Measurements from ENCODE around the gene DSCAML1. TPM values are rescaled to one million over a fixed set of nuclear protein-coding genes. Genes with fewer than 3 reads are reported as not detected.

The DSCAML1 gene
- total and polyA plus RNA-seq, 2 experiments from 2014 or later, result not detected

DNA sequence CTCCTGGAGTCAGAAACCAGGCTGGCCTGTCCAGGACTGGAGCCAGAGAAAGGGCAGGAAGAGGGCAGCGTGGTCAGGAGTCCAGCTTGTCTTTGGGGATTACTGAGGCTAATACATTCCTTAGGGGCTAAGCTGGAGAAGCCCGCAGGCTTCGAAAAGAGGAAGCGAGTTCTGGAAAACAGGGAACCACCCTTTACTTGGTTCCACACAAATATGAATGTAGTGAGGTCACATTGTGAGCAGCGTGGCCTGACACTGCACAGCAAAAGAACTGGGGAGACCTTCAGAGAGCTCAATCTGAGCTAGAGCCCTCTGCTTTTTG lies 337.1 kb downstream of the DSCAML1 start:
- Histone ChIP-seq H3K27me3 (replicated peaks; ENCODE audit: insufficient read depth) (peaks cover 31% of the 10 kb centered on the region; the same call in 1 of the 2 replicates), H3K4me3 (no peak overlapping the region), H3K9ac (no peak overlapping the region), H3K27ac (no peak overlapping the region), H3K4me2 (ENCODE audit: unreplicated experiment) (no peak overlapping the region), H3F3A (ENCODE audit: insufficient read depth) (no peaks in the 10 kb centered on the region), H2AFZ (no peak overlapping the region), H4K20me1 (ENCODE audit: insufficient read depth) (no peaks in the 10 kb centered on the region), H3K79me2 (ENCODE audit: insufficient read depth) (no peaks in the 10 kb centered on the region), H3K36me3 (ENCODE audit: low read depth) (no peaks in the 10 kb centered on the region), H3K4me1 (ENCODE audit: insufficient read depth) (no peaks in the 10 kb centered on the region), H3K9me2 (ENCODE audit: insufficient read depth) (no peaks in the 10 kb centered on the region), H3K9me3 (ENCODE audit: low read depth) (no peaks in the 10 kb centered on the region)
- 53 to 57% methylated on average over 5 of the region's 5 CpGs for WGBS, 2 experiments (ENCODE audit: low coverage in 1 of 2, low lambda C conversion rate in 2 of 2, missing lambda C conversion rate in 2 of 2)
- no peak for TF ChIP-seq EZH2phosphoT487 (IDR thresholded peaks at IDR 0.05; ENCODE audit: insufficient read depth, low read depth)
- TF ChIP-seq EZH2 (IDR thresholded peaks at IDR 0.05; ENCODE audit: insufficient read depth, poor library complexity, severe bottlenecking), result no peak
- in situ Hi-C loops (cut with MboI), result no loop called here
- no peak for DNase-seq

DNA sequence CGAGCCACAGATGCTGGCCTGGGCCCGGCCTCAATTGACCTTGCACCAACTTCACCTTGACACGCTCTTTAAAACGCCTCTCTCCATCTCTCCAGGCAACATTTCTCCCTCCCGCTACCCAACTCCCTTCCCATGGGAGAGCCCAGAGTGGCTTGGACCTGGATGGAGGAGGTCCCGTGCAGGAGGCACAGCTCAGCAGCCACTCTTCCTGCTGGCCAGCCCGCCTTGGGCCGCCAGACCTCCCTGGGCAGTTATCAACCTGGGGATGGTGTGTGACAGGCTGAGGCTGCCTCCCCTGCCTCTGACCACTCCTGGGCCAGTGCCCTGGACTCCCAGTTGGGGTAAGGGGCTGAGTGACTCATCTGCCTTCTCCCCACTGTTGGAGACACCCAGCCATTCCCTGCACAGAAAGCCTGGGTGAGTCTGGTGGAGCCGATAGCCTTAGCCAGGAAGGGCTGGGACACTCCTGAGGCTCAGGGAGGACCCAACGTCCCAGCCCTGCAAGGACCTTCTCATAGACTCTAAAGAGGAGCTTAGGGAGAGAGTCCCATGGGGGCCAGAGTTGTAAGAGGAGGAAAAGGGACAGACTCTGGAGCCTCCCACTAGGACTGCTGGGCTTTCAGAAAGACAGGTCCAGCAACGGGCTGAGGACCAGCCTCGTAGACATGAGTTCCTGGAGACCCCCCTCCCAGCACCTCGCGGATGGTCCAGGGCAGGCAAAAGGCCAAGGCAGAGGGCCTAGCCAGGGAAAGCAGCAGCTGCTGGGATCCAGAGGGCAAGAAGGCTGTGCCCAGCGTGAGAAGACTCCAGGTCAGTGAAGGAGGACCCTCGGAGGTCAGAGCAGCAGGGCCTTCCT lies 337.7 kb downstream of the DSCAML1 start:
- no peak for TF ChIP-seq EZH2 (IDR thresholded peaks at IDR 0.05; ENCODE audit: insufficient read depth, poor library complexity, severe bottlenecking)
- Histone ChIP-seq H3K9ac (no peak overlapping the region), H3K4me3 (no peak overlapping the region), H3F3A (ENCODE audit: insufficient read depth) (no peaks in the 10 kb centered on the region), H4K20me1 (ENCODE audit: insufficient read depth) (no peaks in the 10 kb centered on the region), H3K4me2 (ENCODE audit: unreplicated experiment) (no peak overlapping the region), H3K36me3 (ENCODE audit: low read depth) (no peaks in the 10 kb centered on the region), H2AFZ (no peak overlapping the region), H3K9me2 (ENCODE audit: insufficient read depth) (no peaks in the 10 kb centered on the region), H3K27me3 (replicated peaks; ENCODE audit: insufficient read depth) (peaks cover 34% of the 10 kb centered on the region; the same call in 1 of the 2 replicates), H3K79me2 (ENCODE audit: insufficient read depth) (no peaks in the 10 kb centered on the region), H3K27ac (no peak overlapping the region), H3K4me1 (ENCODE audit: insufficient read depth) (no peaks in the 10 kb centered on the region), H3K9me3 (ENCODE audit: low read depth) (no peaks in the 10 kb centered on the region)
- no peak for DNase-seq
- WGBS, 2 experiments (ENCODE audit: low coverage in 1 of 2, low lambda C conversion rate in 2 of 2, missing lambda C conversion rate in 2 of 2), result 34 to 49% methylated on average over 16 of the region's 16 CpGs
- in situ Hi-C loops (cut with MboI), result no loop called here

DNA sequence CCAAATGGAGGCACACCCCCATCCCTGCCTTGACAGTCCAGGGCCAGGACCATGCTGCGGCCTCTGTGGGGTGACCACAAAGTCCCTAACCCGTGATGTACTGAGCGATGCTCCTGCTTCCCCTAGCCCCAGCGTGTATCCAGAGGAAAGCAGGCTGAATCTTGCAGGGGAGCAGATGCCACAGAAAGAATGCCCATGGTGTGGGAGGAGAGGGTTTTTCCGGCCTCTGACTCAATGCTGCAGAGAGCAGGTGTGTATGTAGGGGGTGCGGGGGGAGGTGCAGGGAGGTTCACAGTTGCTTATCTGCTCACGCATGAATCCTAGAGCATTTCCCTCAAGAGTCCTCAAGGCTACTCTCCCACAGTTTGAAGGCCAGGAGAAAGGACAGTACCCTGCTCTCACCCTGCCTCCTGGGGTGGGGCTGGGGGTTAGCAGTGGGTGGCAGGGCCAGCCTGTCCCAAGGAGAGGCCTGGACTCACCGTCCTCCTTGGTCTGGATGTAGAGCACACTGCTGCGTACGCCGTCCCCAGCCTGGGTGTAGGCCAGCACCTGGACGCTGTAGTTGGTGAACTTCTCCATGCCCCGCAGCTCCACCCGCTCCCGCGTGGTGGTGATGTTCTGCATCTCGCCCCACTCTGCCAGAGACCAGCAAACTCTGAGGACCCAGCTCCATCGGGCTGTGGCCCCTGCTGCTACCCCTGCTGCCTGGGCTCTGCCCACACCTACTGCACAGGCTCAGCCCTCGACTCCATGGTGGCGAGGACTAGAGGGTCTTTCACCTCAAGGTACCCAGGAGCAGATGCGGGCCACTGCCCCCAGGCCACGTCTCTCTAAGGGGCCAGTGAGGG lies 338.5 kb downstream of the DSCAML1 start:
- H3K4me1 ChIP-seq (ENCODE audit: insufficient read depth), result no peaks in the 10 kb centered on the region
- H3K9ac ChIP-seq, result no peak overlapping the region
- H3F3A ChIP-seq (ENCODE audit: insufficient read depth), result no peaks in the 10 kb centered on the region
- H3K9me3 ChIP-seq (ENCODE audit: low read depth), result no peaks in the 10 kb centered on the region
- H3K36me3 ChIP-seq (ENCODE audit: low read depth), result no peaks in the 10 kb centered on the region
- no peak for DNase-seq
- no peak for TF ChIP-seq EZH2 (IDR thresholded peaks at IDR 0.05; ENCODE audit: insufficient read depth, poor library complexity, severe bottlenecking)
- TF ChIP-seq EZH2phosphoT487 (IDR thresholded peaks at IDR 0.05; ENCODE audit: insufficient read depth, low read depth), result no peak
- H2AFZ ChIP-seq, result no peak overlapping the region
- H3K4me2 ChIP-seq (ENCODE audit: unreplicated experiment), result no peak overlapping the region
- no peak overlapping the region for H3K4me3 ChIP-seq
- in situ Hi-C loops (cut with MboI), result no loop called here
- no peaks in the 10 kb centered on the region for H3K79me2 ChIP-seq (ENCODE audit: insufficient read depth)
- H3K27me3 ChIP-seq (replicated peaks; ENCODE audit: insufficient read depth), result peaks cover 34% of the 10 kb centered on the region; the same call in 1 of the 2 replicates
- WGBS, 2 experiments (ENCODE audit: low coverage in 1 of 2, low lambda C conversion rate in 2 of 2, missing lambda C conversion rate in 2 of 2), result 68 to 70% methylated on average over 20 to 22 of the region's 22 CpGs
- no peaks in the 10 kb centered on the region for H3K9me2 ChIP-seq (ENCODE audit: insufficient read depth)
- H3K27ac ChIP-seq, result no peak overlapping the region
- H4K20me1 ChIP-seq (ENCODE audit: insufficient read depth), result no peaks in the 10 kb centered on the region

DNA sequence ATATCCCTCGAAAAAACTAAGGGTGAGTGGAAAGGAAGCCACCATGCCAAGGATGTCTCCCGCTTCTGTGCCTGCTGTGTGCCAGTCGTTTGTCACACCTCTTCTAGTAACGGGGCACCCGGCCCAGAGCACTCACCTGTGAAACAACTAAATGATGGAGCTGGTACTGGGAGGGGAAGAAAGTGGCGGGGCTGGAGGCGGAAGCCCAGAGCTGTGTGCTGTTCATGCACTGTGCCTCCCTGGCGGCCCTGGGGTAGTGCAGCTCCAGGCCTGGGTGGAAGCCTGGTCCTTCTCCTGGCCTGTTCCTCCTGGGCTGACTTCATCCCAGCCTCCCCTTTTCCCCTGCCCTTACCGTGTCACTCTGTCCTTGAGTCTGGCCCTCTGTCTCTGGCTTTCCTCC lies 339.2 kb downstream of the DSCAML1 start:
- H3K79me2 ChIP-seq (ENCODE audit: insufficient read depth), result no peaks in the 10 kb centered on the region
- H3K9me2 ChIP-seq (ENCODE audit: insufficient read depth), result no peaks in the 10 kb centered on the region
- H3K4me1 ChIP-seq (ENCODE audit: insufficient read depth), result no peaks in the 10 kb centered on the region
- H3F3A ChIP-seq (ENCODE audit: insufficient read depth), result no peaks in the 10 kb centered on the region
- no peaks in the 10 kb centered on the region for H3K36me3 ChIP-seq (ENCODE audit: low read depth)
- no peak for DNase-seq
- no peak for TF ChIP-seq EZH2 (IDR thresholded peaks at IDR 0.05; ENCODE audit: insufficient read depth, poor library complexity, severe bottlenecking)
- TF ChIP-seq EZH2phosphoT487 (IDR thresholded peaks at IDR 0.05; ENCODE audit: insufficient read depth, low read depth), result no peak
- 45 to 48% methylated on average over 9 of the region's 9 CpGs for WGBS, 2 experiments (ENCODE audit: low coverage in 1 of 2, low lambda C conversion rate in 2 of 2, missing lambda C conversion rate in 2 of 2)
- H3K27me3 ChIP-seq (replicated peaks; ENCODE audit: insufficient read depth), result peaks cover 27% of the 10 kb centered on the region; the same call in 1 of the 2 replicates
- no peaks in the 10 kb centered on the region for H3K9me3 ChIP-seq (ENCODE audit: low read depth)
- H4K20me1 ChIP-seq (ENCODE audit: insufficient read depth), result no peaks in the 10 kb centered on the region
- H3K27ac ChIP-seq, result no peak overlapping the region
- H3K4me3 ChIP-seq, result no peak overlapping the region
- in situ Hi-C loops (cut with MboI), result no loop called here
- no peak overlapping the region for H2AFZ ChIP-seq
- no peak overlapping the region for H3K9ac ChIP-seq
- H3K4me2 ChIP-seq (ENCODE audit: unreplicated experiment), result no peak overlapping the region
